Effector CD4-positive, alpha-beta T cell (primary cell): ENCODE measurements around the gene CDH4.
"Not testable (repeated sequence)": the region's sequence is repeated elsewhere in the genome, so short reads cannot be mapped to it uniquely, and the experiment has no call there.

Experiments used
- DNase-seq: peaks from one replicate; pipeline ENCODE4 v3.0.0-alpha.2; 2020

The CDH4 gene

GRCh38 chr20:61979090-61979489 lies 727.0 kb downstream of the CDH4 start:
- no peak for DNase-seq

- DNase-seq = no peak
Observed at GRCh38 chr20:61979701-61980635, 727.9 kb downstream of the CDH4 start.

GRCh38 chr20:61980647-61981583 lies 728.9 kb downstream of the CDH4 start:
- DNase-seq = no peak

- not testable (repeated sequence) for DNase-seq
Observed at GRCh38 chr20:61981691-61982090, 729.6 kb downstream of the CDH4 start.

GRCh38 chr20:61982191-61982950 lies 730.3 kb downstream of the CDH4 start:
- no peak for DNase-seq

- DNase-seq = no peak
Observed at GRCh38 chr20:61982951-61983315, 730.9 kb downstream of the CDH4 start.

GRCh38 chr20:61983965-61984364 lies 731.9 kb downstream of the CDH4 start:
- DNase-seq = no peak

GRCh38 chr20:61984431-61984830 lies 732.4 kb downstream of the CDH4 start:
- DNase-seq = not testable (repeated sequence)

- DNase-seq = no peak
Observed at GRCh38 chr20:61985096-61985495, 733.0 kb downstream of the CDH4 start.

GRCh38 chr20:61986762-61987321 lies 734.8 kb downstream of the CDH4 start:
- no peak for DNase-seq

- no peak for DNase-seq
Observed at GRCh38 chr20:61988665-61989064, 736.6 kb downstream of the CDH4 start.

GRCh38 chr20:61989741-61990140 lies 737.7 kb downstream of the CDH4 start:
- no peak for DNase-seq
